Amniotic stem cell (primary cell): ENCODE measurements around the gene VENTX.
"Not testable (repeated sequence)": the region's sequence is repeated elsewhere in the genome, so short reads cannot be mapped to it uniquely, and the experiment has no call there.

Source experiments
- DNase-seq: peaks from one replicate; lab custom pipeline; 2025; lab: John Stamatoyannopoulos, UW

The VENTX gene

GRCh38 chr10:133214468-133215410 is 22.9 kb upstream of the VENTX start:
- no peak for DNase-seq

GRCh38 chr10:133215586-133215985 is 22.1 kb upstream of the VENTX start:
- DNase-seq: no peak

- DNase-seq: no peak
Measured at GRCh38 chr10:133216776-133217175, 20.9 kb upstream of the VENTX start.

- no peak for DNase-seq
Measured at GRCh38 chr10:133217800-133218589, 19.7 kb upstream of the VENTX start.

GRCh38 chr10:133218891-133219290 is 18.8 kb upstream of the VENTX start:
- DNase-seq: no peak

- no peak for DNase-seq
Measured at GRCh38 chr10:133219782-133220181, 17.9 kb upstream of the VENTX start.

GRCh38 chr10:133221331-133221730 is 16.3 kb upstream of the VENTX start:
- DNase-seq: no peak

GRCh38 chr10:133221756-133222155 is 15.9 kb upstream of the VENTX start:
- not testable (repeated sequence) for DNase-seq

- no peak for DNase-seq
Measured at GRCh38 chr10:133224076-133224475, 13.6 kb upstream of the VENTX start.

- no peak for DNase-seq
Measured at GRCh38 chr10:133224756-133225372, 12.8 kb upstream of the VENTX start.

GRCh38 chr10:133225707-133226191 is 11.9 kb upstream of the VENTX start:
- DNase-seq: no peak

- no peak for DNase-seq
Measured at GRCh38 chr10:133226251-133226808, 11.3 kb upstream of the VENTX start.

- DNase-seq: no peak
Measured at GRCh38 chr10:133227256-133227655, 10.4 kb upstream of the VENTX start.

GRCh38 chr10:133229265-133230043 is 8.2 kb upstream of the VENTX start:
- DNase-seq: no peak

GRCh38 chr10:133230044-133230361 is 7.7 kb upstream of the VENTX start, which contains the start of gene UTF1:
Gene UTF1 (plus strand): TSS chr10:133230217. CDS start chr10:133230289, 72 bp downstream.
- no peak for DNase-seq

- no peak for DNase-seq
Measured at GRCh38 chr10:133230387-133231195, 7.1 kb upstream of the VENTX start.

GRCh38 chr10:133231244-133231945 is 6.3 kb upstream of the VENTX start:
- no peak for DNase-seq

- no peak for DNase-seq
Measured at GRCh38 chr10:133231946-133232574, 5.6 kb upstream of the VENTX start.

- DNase-seq: not testable (repeated sequence)
Measured at GRCh38 chr10:133234796-133235195, 2.9 kb upstream of the VENTX start.
